ENCODE measurements around the gene EXO5.
A peak's percentile ranks its signal among the peaks of the same experiment; 100 is the strongest.
"Not testable (repeated sequence)": the region's sequence is repeated elsewhere in the genome, so short reads cannot be mapped to it uniquely, and the experiment has no call there.

Gene EXO5, protein sequence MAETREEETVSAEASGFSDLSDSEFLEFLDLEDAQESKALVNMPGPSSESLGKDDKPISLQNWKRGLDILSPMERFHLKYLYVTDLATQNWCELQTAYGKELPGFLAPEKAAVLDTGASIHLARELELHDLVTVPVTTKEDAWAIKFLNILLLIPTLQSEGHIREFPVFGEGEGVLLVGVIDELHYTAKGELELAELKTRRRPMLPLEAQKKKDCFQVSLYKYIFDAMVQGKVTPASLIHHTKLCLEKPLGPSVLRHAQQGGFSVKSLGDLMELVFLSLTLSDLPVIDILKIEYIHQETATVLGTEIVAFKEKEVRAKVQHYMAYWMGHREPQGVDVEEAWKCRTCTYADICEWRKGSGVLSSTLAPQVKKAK

DNA sequence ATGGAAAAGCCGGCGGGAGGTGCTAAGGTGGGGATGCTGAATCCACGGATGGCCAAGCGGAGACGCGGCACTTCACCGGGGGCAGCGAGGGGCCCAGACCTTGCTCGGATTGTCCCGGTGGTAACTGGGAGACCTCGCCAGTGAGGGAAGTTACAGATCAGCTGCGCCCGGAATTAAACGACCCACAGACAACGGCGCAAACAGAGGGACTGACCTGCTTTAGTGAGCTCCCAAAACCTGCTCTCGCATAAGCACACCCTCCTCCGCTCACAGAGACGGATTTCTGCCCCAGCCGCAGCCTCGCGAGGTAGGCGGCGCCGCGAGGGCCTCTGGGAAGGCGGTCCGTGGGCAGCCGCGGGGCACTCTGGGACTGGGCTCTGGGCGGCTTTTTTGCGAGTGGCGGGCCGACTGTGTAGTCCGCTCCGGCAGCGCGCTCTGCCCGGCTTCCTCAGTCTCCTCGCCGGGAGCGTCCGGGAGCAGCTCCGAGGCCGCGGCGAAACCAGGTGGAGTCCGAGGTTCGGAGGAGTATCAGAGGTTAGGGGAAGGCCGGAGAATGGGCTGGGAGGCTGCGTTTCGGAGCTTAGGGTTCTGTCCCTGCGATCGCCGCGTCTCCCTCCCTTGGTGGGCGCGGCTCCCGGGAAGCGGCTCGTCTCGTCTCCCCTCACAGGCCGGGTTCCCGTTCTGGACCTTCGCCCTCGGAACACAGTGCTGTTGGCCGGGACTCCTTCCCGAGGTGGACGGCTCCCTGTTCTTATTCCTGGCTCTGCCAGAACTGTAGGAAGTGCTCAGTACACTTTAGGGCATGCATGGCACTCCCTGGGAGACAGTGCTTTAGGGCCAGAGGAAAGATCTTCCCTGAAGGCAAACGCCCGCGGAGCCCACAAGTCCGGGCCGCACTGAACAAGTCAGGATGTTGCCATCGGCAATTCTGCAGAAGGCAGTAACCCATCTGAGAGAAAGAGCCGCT lies at the start of gene EXO5:
EXO5 (plus strand) TSS at position 393 of the 967 bp plus-strand sequence. CDS start 5,778 bp downstream, outside the sequence.
- peak; percentile 90 for DNase-seq

DNA sequence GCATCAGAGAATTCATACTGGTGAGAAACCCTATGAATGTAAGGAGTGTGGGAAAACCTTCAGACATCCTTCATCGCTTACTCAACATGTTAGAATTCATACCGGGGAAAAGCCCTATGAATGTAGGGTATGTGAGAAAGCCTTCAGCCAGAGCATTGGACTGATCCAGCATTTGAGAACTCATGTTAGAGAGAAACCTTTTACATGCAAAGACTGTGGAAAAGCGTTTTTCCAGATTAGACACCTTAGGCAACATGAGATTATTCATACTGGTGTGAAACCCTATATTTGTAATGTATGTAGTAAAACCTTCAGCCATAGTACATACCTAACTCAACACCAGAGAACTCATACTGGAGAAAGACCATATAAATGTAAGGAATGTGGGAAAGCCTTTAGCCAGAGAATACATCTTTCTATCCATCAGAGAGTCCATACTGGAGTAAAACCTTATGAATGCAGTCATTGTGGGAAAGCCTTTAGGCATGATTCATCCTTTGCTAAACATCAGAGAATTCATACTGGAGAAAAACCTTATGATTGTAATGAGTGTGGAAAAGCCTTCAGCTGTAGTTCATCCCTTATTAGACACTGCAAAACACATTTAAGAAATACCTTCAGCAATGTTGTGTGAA lies 45.5 kb upstream of the EXO5 start:
- no peak for DNase-seq

DNA sequence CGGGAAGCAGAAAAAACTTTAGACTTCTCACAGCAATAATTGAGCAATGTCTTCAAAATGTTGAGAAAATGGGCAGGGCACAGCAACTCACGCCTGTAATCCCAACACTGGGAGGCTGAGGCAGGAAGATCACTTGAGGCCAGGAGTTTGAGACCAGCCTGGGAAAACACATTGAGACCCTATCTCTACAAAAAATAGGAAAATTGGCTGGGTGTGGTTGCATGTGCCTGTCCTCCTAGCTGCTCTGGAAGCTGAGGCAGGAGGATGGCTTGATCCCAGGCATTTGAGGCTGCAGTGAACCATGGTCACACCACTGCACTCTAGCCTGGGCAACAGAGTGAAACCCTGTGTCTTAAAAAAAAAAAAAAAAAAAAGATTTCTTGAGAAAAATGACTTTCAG lies 39.2 kb upstream of the EXO5 start:
- DNase-seq: no peak

DNA sequence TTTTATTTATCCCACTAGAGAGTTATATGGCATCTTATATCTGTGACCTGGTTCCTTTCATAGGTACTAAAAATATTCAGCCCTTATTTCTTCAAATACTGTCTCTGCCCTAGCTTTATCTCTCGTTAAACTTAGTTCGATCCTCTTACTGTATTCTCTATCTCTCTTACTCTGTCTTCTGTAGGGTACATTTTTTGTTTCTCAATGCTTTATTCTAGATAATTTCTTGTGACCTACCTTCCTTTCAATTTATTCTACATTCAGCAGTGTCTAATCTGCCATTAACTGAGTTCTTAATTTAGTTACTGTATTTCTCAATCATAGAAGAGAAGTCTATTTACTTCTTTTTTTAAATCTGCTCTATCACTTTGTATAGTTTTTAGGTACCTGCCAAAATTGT lies 33.3 kb upstream of the EXO5 start:
- DNase-seq: no peak

DNA sequence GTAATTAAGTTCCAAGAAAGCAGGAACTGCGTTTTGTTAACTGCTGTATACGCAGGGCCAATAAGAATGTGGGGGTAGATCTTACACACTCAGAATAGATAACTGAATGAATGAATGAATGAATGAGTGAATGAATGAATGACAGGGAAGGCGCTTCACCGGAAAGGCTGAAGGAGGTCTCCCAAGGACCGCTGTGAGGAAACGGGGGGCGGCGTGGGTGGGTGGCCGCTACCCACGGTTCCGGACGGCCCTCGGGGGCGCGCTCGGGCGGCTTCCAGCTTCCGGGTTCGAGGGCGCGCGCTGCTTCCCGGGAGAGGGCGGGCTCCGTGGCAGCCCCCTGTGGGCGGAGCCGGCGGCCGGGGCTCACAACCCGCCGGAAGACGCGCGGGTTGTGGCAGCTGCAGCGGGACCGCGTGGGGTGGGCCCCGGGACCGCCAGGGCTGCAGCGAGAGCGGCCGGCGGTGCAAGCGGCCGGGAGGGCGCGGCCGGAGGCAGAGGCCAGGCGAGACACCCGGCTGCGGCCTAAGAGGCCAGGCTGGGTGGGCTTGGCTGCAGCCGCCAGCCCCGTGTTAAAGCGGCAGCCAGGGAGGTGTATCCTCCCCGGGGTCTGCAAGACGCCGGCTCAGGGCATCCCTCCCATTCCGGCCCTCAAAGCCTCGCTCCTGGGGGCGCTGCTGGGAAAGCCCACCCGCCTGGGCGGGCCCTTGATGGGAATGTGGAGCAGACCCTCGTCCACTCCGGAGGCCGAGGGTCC lies 31.5 kb upstream of the EXO5 start, which contains the start of gene ZFP69:
ZFP69 (plus strand) TSS at position 367 of the 754 bp plus-strand sequence. CDS start 2,072 bp downstream, outside the sequence.
- peak; percentile 81 for DNase-seq

DNA sequence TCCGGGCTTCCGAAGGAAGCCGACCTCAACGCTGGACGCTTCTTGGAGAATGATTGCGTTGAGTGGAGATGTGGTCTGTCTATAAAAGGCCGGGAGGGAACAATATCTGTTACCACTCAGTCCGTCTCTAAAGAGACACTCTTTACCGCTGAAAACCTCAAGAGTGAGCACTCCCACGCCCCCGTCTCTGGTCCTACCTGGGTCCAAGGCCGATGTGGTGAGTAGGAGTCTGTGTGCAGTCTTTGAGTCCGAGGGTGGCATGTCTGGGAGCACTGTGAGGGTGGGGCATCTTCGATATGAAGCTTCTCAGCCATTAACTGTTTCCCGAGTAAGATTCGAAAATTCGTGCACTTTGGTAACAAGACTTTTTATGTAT lies 30.9 kb upstream of the EXO5 start:
- DNase-seq: peak; percentile 47

DNA sequence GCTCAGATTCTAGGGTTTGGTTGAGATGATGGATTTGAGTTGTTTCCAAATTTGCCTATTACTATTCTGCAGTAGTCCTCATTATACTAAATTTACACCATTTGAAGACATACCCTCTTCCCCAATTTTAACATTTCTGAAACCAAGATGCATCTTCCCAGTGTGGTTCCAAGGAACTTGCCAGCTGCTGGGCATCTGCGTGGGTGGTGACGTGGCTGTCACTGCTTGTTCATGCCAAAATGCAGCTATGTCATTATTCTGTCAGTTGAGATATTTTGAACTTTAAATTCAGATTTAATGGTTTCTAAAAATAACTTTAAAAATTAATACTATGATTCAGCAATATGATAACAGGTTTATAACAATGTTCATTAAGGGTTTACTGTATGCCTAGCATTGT lies 30.3 kb upstream of the EXO5 start:
- no peak for DNase-seq

DNA sequence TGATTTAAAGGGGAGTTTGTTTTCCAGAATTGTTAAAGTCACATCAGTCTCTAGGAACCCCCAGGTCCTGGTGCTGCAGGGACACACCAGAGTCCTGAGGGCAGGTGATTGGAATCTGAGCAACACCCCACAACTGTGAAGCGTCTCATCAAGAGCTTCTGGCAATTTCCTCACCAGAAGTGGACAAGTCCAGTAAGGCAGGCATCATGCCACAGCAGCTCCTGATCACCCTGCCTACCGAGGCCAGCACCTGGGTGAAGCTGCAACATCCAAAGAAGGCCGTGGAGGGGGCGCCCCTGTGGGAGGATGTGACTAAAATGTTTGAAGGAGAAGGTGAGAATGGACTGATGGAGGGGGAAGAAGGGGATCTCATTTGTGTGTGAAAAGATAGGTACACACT lies 29.4 kb upstream of the EXO5 start:
- no peak for DNase-seq

DNA sequence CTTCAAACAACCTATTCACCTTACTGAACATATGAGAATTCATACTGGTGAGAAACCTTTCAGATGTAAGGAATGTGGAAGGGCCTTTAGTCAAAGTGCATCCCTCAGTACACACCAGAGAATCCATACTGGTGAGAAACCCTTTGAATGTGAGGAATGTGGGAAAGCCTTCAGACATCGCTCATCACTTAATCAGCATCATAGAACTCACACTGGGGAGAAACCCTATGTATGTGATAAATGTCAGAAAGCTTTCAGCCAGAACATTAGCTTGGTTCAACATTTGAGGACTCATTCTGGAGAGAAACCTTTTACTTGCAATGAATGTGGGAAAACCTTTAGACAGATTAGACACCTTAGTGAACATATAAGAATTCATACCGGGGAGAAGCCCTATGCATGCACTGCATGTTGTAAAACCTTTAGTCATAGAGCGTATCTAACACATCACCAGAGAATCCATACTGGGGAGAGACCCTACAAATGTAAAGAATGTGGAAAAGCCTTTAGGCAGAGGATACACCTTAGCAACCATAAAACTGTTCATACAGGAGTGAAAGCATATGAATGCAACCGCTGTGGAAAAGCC lies 13.2 kb upstream of the EXO5 start:
- DNase-seq: no peak

DNA sequence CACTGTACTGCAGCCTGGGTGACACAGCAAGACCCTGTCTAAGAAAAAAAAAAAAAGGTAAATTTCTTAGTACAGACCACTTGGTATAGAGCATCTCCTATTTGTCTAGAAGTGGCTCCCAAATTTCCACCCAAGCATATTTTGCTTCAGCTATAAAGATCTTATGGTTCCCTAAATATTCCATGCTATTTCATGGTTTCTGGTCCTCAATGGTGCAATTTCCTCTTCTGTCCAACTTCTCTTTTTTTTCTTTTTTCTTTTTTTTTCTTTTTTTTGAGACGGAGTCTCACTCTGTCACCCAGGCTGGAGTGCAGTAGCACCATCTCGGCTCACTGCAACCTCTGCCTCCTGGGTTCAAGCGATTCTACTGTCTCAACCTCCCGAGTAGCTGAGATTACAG lies 5.9 kb upstream of the EXO5 start:
- DNase-seq: not testable (repeated sequence)

DNA sequence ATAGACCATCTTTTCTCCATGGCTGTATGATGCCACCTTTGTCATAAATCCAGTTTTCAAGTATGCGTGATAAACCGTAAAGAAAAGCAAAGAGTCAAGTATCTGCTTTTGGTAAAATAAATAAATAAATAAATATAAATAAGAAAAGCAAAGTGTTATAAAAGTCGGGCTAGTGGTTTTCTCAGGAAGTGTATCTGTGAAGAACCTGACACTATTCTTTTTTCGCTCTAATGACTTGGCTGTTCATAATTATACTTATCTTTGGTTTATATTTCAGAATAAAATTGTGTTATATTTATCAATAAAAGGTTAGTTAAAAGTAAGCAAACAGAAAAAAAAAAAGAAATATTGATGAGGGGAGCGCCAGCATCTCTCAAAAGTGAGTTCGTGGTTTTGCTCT lies 594 bp upstream of the EXO5 start:
- no peak for DNase-seq

DNA sequence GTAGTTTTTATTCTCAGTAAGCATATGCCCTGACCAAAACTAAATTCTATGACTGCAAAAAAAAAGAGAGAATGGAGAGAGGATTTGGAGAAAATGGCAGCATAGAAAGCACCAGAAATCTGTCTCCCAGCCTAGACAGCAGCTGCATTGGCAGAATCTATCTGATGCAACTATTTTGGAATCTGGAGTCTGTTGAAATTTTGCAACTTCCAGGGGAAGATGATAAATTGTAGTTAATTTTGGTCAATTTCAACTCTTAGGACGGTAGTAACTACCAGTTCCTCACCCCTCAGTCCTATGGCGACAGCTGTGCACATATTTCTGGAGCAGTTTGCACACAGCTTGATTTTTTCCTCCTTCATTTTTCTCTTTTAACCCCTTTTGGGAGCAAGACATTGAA lies 10.9 kb downstream of the EXO5 start:
- no peak for DNase-seq

DNA sequence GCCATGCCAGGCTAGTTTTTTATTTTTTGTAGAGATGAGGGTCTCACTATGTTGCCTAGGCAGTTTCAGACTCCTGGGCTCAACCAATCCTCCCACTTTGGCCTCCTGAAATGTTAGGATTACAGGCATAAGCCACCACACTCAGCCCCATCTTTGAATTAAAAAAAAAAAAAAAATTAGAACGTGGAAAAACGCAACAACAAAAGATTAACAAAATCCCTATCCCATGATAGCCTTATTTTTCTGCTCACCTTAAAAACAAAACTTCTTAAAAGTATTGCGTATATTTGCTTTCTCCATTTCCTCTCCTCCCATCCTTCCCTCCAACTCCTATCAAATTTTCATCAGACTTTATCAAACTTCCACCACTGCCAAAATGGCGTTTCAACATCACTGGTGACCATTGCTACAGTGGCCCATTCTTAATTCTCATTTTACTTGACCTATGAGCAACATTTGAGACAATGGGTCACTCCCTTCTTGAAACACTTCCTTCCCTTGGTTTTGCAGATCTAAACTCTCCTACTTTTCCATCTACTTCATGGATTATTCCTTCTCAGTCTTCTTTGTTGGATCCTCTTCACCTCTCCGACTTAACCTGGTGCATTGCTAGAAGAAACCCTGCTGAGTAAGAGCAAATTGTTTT lies 22.3 kb downstream of the EXO5 start:
- no peak for DNase-seq

DNA sequence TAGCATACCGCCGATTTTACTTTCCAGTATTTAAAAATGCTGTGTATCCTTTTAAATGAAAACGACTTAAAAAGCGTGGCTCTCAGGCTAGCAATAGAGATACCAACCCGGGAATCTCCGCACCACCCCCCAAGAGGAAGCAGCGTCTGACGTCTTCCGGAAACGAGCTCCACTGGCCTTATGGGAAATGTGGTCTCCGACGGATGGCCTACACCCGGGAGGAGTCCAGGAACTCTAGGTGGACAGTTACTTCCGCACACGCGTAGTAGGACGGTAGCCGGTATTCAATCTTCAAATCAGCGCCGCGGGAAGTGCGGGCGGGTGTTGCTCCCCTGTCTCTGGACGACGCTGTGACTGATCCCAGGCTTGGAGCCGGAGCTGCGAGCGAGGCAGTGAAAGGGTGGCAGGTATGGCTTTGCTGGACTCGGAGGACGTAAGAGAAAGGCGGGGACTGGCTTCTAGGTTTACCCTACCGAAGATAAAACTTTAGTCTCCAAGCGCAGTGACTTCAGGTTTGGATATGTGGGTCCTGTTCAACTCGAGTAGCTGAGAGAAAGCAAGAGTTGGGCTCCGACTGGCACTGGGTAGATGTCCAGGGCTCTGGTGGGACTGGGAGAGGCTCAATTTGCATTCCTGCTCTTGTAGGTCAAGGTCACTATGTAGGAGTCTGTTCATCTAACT lies 23.0 kb downstream of the EXO5 start, which contains the start of gene ZNF684:
ZNF684 (plus strand) TSS at position 257 of the 681 bp plus-strand sequence. CDS start 1,530 bp downstream, outside the sequence.
- DNase-seq: peak; percentile 85

DNA sequence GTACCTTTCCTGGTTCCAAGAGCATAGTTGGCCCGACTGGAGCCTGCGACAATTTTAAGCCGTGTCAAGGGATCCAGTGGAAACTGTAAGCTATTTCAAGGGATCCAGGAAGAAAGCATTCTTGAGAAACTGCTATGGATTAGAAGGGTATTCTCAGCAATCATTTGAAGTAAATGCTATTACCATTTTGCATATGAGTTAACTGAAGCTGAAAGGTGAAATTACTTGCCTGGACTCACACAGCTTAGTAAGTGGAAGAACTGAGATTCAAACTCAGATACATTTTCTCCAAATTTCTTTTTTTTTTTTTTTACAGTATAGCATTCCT lies 23.5 kb downstream of the EXO5 start:
- DNase-seq: no peak

DNA sequence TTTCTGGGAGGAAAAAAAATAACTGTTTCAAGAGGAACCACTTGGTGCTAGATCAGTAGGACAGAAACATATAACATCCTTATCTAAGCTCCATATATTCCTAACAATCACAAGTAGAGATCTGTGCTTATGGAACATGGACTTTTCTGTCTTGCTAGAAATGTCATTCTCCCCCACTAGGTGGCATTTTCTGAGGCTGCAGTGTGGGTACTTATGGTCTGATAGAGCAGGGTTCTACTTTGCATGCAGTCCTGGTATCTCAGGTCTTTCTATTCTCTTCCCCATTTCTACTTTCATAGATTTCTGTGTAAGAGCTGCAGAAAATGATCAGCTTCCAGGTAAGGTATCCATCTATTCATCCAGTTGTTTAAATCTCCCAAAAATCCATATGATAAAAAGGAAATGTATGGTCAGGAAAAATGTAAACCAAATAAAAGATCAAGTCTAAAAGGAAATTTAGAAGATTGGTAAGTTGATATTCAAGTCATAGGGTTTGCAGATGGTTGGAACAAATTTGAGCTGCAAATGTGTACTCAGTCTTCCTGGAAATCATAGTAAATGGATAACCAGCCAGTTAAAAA lies 24.4 kb downstream of the EXO5 start:
- no peak for DNase-seq

DNA sequence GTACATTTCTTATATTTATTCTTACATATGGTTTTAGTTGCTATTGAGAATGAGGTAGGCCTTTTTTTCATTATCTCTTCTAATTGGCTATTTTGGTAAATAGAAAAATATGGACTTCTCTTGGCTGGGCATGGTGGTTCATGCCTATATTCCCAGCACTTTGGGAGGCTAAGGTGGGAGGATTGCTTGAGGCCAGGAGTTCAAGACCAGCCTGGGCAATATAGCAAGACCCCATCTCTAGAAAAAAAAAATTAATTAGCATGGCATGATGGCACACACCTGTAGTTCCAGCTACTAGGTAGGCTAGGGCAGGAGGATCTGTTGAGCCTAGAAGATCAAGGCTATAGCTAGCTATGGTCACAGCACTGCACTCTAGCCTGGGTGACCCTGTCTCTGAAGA lies 26.0 kb downstream of the EXO5 start:
- DNase-seq: no peak

DNA sequence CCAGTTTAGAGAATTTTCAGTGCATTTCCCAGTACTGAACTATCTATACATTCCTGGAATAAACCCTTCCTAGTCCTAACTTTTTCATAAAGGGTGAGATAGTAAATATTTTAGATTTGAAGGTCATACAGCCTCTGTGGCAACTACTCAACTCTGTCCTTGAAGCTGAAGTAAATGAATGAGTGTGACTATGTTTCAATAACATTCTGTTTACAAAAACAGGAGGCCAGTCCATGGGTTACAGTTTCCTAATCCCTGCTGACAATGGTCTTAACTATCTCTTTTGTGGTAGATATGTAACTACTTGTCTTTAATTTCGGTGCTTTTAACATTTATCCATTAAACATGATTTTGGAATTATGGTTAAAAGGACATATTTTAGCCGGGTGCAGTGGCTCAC lies 27.2 kb downstream of the EXO5 start:
- DNase-seq: no peak

DNA sequence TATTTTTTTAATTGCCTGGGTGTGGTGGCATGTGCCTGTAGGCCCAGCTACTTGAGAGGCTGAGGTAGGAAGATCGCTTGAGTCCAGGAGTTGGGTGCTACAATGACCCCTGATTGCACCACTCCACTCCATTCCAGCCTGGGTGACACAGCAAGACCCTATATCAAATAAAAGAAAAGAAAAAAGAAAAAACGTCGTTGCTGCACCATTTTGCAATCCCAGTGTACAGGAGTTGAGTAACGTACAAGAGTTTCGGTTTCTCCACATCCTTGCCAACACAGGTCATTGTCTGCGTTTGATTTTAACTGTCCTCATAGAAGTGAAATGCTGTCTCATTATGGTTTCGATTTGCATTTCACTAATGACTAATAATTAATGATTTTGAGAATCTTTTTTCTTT lies 30.8 kb downstream of the EXO5 start:
- DNase-seq: no peak

DNA sequence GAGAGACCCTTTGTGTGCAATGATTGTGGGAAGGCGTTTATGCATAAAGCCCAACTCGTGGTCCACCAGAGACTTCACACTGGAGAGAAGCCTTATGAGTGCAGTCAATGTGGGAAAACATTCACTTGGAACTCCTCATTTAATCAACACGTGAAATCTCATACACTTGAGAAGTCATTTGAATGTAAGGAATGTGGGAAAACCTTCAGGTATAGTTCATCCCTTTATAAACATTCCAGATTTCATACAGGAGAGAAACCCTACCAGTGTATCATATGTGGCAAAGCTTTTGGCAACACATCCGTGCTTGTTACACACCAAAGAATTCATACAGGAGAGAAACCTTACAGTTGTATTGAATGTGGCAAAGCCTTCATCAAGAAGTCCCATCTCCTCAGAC lies 38.4 kb downstream of the EXO5 start:
- DNase-seq: no peak

DNA sequence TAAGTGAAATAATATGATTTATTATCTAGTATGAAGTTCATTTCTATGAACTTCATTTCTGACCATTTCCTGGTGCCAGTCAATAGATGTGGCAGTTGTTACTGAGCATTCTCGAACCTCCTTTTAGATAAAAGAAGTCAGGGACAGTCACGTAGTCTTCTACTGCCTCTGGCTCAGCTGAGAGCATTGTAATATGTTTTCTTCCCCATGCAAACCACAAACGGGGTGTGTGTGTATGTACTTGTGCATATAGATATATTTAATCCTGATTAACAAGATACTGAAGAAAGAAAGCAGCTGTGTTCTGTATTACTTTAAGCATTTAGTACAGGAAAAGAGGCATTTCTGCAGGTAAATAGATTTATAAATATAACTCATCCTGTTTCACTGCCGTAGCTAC lies 44.5 kb downstream of the EXO5 start:
- no peak for DNase-seq
